OCI-LY7 (cell line): ENCODE measurements around the gene GPSM3. TPM values are rescaled to one million over a fixed set of nuclear protein-coding genes. Genes with fewer than 3 reads are reported as not detected.

Experiments
- BruUV-seq: library from RNA; stranded (reverse); fragments of 400-500 nt; replicated peaks from 2 replicates; lab custom pipeline; 2021; lab: Mats Ljungman, UMichigan
- CTCF ChIA-PET: fragments of 300-600 bp; sonication (Branson Sonifier 250); formaldehyde crosslinking; loops from one replicate; lab custom pipeline; 2022; ENCODE audit warnings: antibody characterized with exemption; ENCODE audit not compliant: unreplicated experiment; lab: Charles Lee
- POLR2A ChIA-PET: fragments of 300-600 bp; sonication (Branson Sonifier 250); formaldehyde crosslinking; loops from one replicate; lab custom pipeline; 2022; ENCODE audit warnings: antibody characterized with exemption; lab: Charles Lee
- DNase-seq: peaks from one replicate; pipeline ENCODE4 v3.0.0-alpha.2; 2015; ENCODE audit warnings: low spot score
- H2AFZ ChIP-seq: fragments of 200-600 bp; sonication (generic), shearing (Covaris generic); 2 replicates; pipeline ENCODE4 v1.6.1; 2014; ENCODE audit warnings: mild to moderate bottlenecking, antibody characterized with exemption, low read length, moderate library complexity
- H3K27ac ChIP-seq: fragments of 200-600 bp; sonication (generic); 2 replicates; pipeline ENCODE4 v1.5.1; 2014; ENCODE audit warnings: mixed run types, low read depth, mild to moderate bottlenecking, moderate library complexity, low read length, inconsistent platforms; ENCODE audit not compliant: poor library complexity, severe bottlenecking
- H3K36me3 ChIP-seq: fragments of 200-600 bp; sonication (generic); 2 replicates; pipeline ENCODE4 v1.6.1; 2014; ENCODE audit warnings: mild to moderate bottlenecking, antibody characterized with exemption, low read length, moderate library complexity, mixed read lengths; ENCODE audit not compliant: insufficient read depth
- H3K4me1 ChIP-seq: fragments of 200-600 bp; sonication (generic); 2 replicates; pipeline ENCODE4 v1.5.1; 2014; ENCODE audit warnings: mild to moderate bottlenecking, low read length; ENCODE audit not compliant: insufficient read depth, poor library complexity, severe bottlenecking
- H3K4me2 ChIP-seq: fragments of 200-600 bp; sonication (generic); 2 replicates; pipeline ENCODE4 v1.6.1; 2014; ENCODE audit warnings: mild to moderate bottlenecking, low read length
- H3K4me3 ChIP-seq: fragments of 200-600 bp; sonication (generic); 2 replicates; pipeline ENCODE4 v1.5.1; 2014; ENCODE audit warnings: mild to moderate bottlenecking, low read depth, low read length; ENCODE audit not compliant: poor library complexity, severe bottlenecking
- H3K79me2 ChIP-seq: fragments of 200-600 bp; sonication (generic); 2 replicates; pipeline ENCODE4 v1.6.1; 2016; ENCODE audit warnings: low read depth, mild to moderate bottlenecking, low read length, moderate library complexity, mixed read lengths; ENCODE audit not compliant: insufficient read depth
- H3K9me2 ChIP-seq: fragments of 200-600 bp; sonication (generic); 2 replicates; pipeline ENCODE4 v1.6.1; 2016; ENCODE audit warnings: mild to moderate bottlenecking, low read length, mixed read lengths; ENCODE audit not compliant: insufficient read depth
- H3K9me3 ChIP-seq: fragments of 200-600 bp; sonication (generic); 2 replicates; pipeline ENCODE4 v1.6.1; 2014; ENCODE audit warnings: mild to moderate bottlenecking, mixed run types, low read length, mixed read lengths
- H4K20me1 ChIP-seq: fragments of 200-600 bp; sonication (generic); 2 replicates; pipeline ENCODE4 v1.6.1; 2014; ENCODE audit warnings: mild to moderate bottlenecking, antibody characterized with exemption, low read length, moderate library complexity, mixed read lengths; ENCODE audit not compliant: insufficient read depth
- CTCF ChIP-seq: fragments of 200-600 bp; sonication (generic); conservative IDR thresholded peaks from 2 replicates; pipeline ENCODE4 v1.5.1; 2014; ENCODE audit warnings: mild to moderate bottlenecking, antibody characterized with exemption, low read length, moderate library complexity, mixed read lengths
- EZH2phosphoT487 ChIP-seq: fragments of 200-600 bp; sonication (generic); IDR thresholded peaks from 2 replicates; pipeline ENCODE4 v1.6.1; 2018; ENCODE audit warnings: low read depth, borderline replicate concordance, mild to moderate bottlenecking, mixed run types, antibody characterized with exemption, low read length, moderate library complexity, mixed read lengths
- intact Hi-C: fragments of 100-400 bp; cut with micrococcal nuclease; formaldehyde crosslinking; loops from one replicate; pipeline ENCODE4 v1.10.0; 2022; ENCODE audit not compliant: unreplicated experiment
- total RNA-seq, 2 experiments: library from RNA; depleted of rRNA in 1 of 2; stranded (reverse); fragments of >200 nt in 1 of 2; shearing (Covaris generic) in 1 of 2; gene quantifications; 2 replicates each; pipeline ENCODE4 v1.2.3, GENCODE V29; 2014 to 2022

The GPSM3 gene
- total RNA-seq, 2 experiments from 2014 or later = 94.4 to 100 TPM

GRCh38 chr6:32182555-32182981 lies 9.9 kb downstream of the GPSM3 start:
- Histone ChIP-seq H3K4me2 (no peak overlapping the region), H3K27ac (no peak overlapping the region), H3K9me2 (no peaks in the 10 kb centered on the region), H3K4me3 (no peak overlapping the region), H2AFZ (no peak overlapping the region), H3K79me2 (no peaks in the 10 kb centered on the region; the same call in 1 of the 2 replicates), H3K9me3 (no peaks in the 10 kb centered on the region), H4K20me1 (no peaks in the 10 kb centered on the region), H3K4me1 (peaks cover 31% of the 10 kb centered on the region), H3K36me3 (peaks cover 52% of the 10 kb centered on the region)
- TF ChIP-seq EZH2phosphoT487 (no peak), CTCF (no peak)
- DNase-seq = no peak
- no TSS peak for BruUV-seq
- intact Hi-C loops = no loop called here
- CTCF ChIA-PET = no interaction called here
- POLR2A ChIA-PET = no interaction called here

GRCh38 chr6:32181915-32182529 lies 10.4 kb downstream of the GPSM3 start:
- H3K27ac ChIP-seq = no peak overlapping the region
- H3K4me3 ChIP-seq = no peak overlapping the region
- H3K36me3 ChIP-seq = peaks cover 47% of the 10 kb centered on the region
- H3K4me1 ChIP-seq = peaks cover 31% of the 10 kb centered on the region
- no peaks in the 10 kb centered on the region for H3K9me2 ChIP-seq
- DNase-seq = no peak
- ChIA-PET CTCF (no interaction called here), POLR2A (interaction anchor here (1.1 kb wide), 1 partner anchor 11 kb away, joined by 3 read pairs; the partner anchor contains the start of gene GPSM3)
- no peak for TF ChIP-seq EZH2phosphoT487
- 0 out of 2 replicates have a peak, but pooled peaks have one; percentile 21 for TF ChIP-seq CTCF
- intact Hi-C loops = no loop called here
- H2AFZ ChIP-seq = no peak overlapping the region
- H3K79me2 ChIP-seq = no peaks in the 10 kb centered on the region; the same call in 1 of the 2 replicates
- no peaks in the 10 kb centered on the region for H4K20me1 ChIP-seq
- H3K4me2 ChIP-seq = no peak overlapping the region
- no peaks in the 10 kb centered on the region for H3K9me3 ChIP-seq
- BruUV-seq = no TSS peak

- H3K9me3 ChIP-seq = no peaks in the 10 kb centered on the region
- peaks cover 31% of the 10 kb centered on the region for H3K4me1 ChIP-seq
- H3K36me3 ChIP-seq = peaks cover 39% of the 10 kb centered on the region
- POLR2A ChIA-PET = interaction anchor here (1.1 kb wide), 1 partner anchor 12 kb away, joined by 3 read pairs; the partner anchor contains the start of gene GPSM3
- H2AFZ ChIP-seq = no peak overlapping the region
- BruUV-seq = no TSS peak
- H3K4me2 ChIP-seq = no peak overlapping the region
- no peaks in the 10 kb centered on the region for H3K9me2 ChIP-seq
- CTCF ChIA-PET = no interaction called here
- DNase-seq = no peak
- intact Hi-C loops = no loop called here
- no peak overlapping the region for H3K27ac ChIP-seq
- no peaks in the 10 kb centered on the region for H4K20me1 ChIP-seq
- H3K79me2 ChIP-seq = no peaks in the 10 kb centered on the region; the same call in 1 of the 2 replicates
- H3K4me3 ChIP-seq = no peak overlapping the region
- TF ChIP-seq CTCF (no peak), EZH2phosphoT487 (no peak)
Measured at GRCh38 chr6:32181148-32181702, 11.2 kb downstream of the GPSM3 start.
